Transverse colon (tissue), 4 donors: ENCODE measurements around the gene PPM1H. TPM values are rescaled to one million over a fixed set of nuclear protein-coding genes. Genes with fewer than 3 reads are reported as not detected.

Source experiments
- DNase-seq: peaks from one replicate; pipeline ENCODE4 v3.0.0-alpha.2; 2019
- H3K27ac ChIP-seq, 4 donors: fragments of 200-600 bp; sonication (generic); 2 replicates each; pipeline ENCODE4 v1.5.1; 2016 to 2018; ENCODE audit warnings: inconsistent platforms in 4 of 4
- H3K27me3 ChIP-seq: fragments of 200-600 bp; sonication (generic); 2 replicates; pipeline ENCODE4 v1.5.1; 2017; ENCODE audit warnings: inconsistent platforms
- H3K36me3 ChIP-seq, 4 donors: fragments of 200-600 bp; sonication (generic); 2 replicates each; pipeline ENCODE4 v1.5.1; 2017 to 2019; ENCODE audit warnings: inconsistent platforms in 4 of 4
- H3K4me1 ChIP-seq, 4 donors: fragments of 200-600 bp; sonication (generic); 2 replicates each; pipeline ENCODE4 v1.5.1; 2017 to 2020; ENCODE audit warnings: inconsistent platforms in 4 of 4
- H3K4me3 ChIP-seq, 4 donors: fragments of 200-600 bp; sonication (generic); 1 replicate in 1 of 4; 2 replicates in 3 of 4; pipeline versions ENCODE4 v1.5.1 to v1.6.1; 2017 to 2019; ENCODE audit warnings: inconsistent platforms in 4 of 4
- H3K9me3 ChIP-seq, 2 donors: fragments of 200-600 bp; sonication (generic); 2 replicates each; pipeline ENCODE4 v1.5.1; 2017 to 2019; ENCODE audit warnings: inconsistent platforms in 2 of 2
- EP300 ChIP-seq: sonication (generic); formaldehyde crosslinking; IDR thresholded peaks from one replicate; pipeline ENCODE4 v1.6.1; 2017; ENCODE audit warnings: antibody characterized with exemption, low read depth
- POLR2A ChIP-seq: fragments of 450-650 bp; IDR thresholded peaks from one replicate; pipeline ENCODE4 v1.6.1; 2016; ENCODE audit warnings: antibody characterized with exemption, mild to moderate bottlenecking, moderate library complexity
- POLR2AphosphoS5 ChIP-seq, 3 donors: sonication (generic); formaldehyde crosslinking; IDR thresholded peaks; one replicate each; pipeline ENCODE4 v1.6.1; 2016; ENCODE audit warnings: antibody characterized with exemption in 3 of 3
- WGBS, 2 donors: methylation state at CpG; one replicate each; pipeline ENCODE4 v1.1.5; 2018; ENCODE audit warnings: low coverage in 1 of 2; 5-methylcytosine and 5-hydroxymethylcytosine counted together
- in situ Hi-C, 4 donors: fragments of 200-750 bp; cut with MboI; loops; one replicate each; pipeline versions ENCODE4 v1.15.0 to v1.15.1; 2017; ENCODE audit warnings: low sequenced_read_pairs in 3 of 4, low pct_ligation_motif_present in 1 of 4, low pct_unique_long_range_greater_than_20kb in 1 of 4
- intact Hi-C: fragments of 100-400 bp; cut with DNase I; formaldehyde crosslinking; loops from one replicate; pipeline ENCODE4 v1.15.1; 2023; ENCODE audit warnings: low total_unique reads
- total RNA-seq, 4 donors: library from RNA; depleted of rRNA; stranded (reverse); fragments of >200 nt; gene quantifications; one replicate each; pipeline ENCODE4 v1.1.0, GENCODE V29; 2016
- TF ChIP-seq, protein P1 (sequence below), 5 experiments: fragments of 200-600 bp in 3 of 5; fragments of 450-650 bp in 2 of 5; sonication (generic) in 3 of 5; IDR thresholded peaks; 1 replicate in 2 of 5; 2 replicates in 3 of 5; pipeline ENCODE4 v1.5.1; 2016 to 2017; ENCODE audit warnings: antibody characterized with exemption in 5 of 5, inconsistent platforms in 3 of 5, mild to moderate bottlenecking in 2 of 5, moderate library complexity in 1 of 5

PPM1H gene
- total RNA-seq, 4 donors from 2014 or later = 0.37 to 3.2 (median 2.8) TPM

DNA sequence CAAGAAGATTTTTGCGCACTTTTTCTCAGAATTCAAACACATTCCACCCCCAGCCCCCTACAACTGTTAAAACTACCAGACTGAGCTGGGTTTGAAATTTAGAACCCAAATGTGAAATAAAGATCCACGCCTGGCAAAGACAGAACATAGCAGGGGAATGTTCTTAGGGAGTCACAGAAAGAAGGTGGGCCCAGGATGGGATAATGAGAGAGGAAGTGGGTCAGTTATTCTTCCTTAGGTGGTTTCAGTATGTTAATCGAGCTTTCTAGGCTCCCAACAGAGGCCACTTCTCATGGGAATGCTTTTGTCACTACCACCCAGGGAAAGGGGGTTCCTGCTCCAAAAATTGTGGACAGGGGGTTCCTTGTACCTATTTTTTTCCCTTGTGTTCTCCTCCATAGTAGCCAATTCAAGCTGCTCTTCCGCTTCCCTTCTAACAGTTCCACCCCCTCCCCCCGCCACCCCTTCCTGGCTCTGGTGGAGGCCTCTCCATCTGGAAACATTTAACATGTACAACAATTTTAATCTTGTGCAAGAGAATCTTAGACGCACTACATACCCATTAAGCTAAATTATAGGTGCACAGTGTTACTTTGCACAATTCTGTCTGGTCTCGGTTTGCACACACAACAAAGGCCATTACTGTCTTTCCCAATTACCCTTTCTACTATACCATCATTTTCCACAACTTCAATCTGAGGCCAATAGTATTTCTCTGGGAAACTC lies 250.2 kb downstream of the PPM1H start:
- Histone ChIP-seq H3K4me3 (no peak overlapping the region), H3K9me3 (no peaks in the 10 kb centered on the region), H3K36me3 (no peaks in the 10 kb centered on the region), H3K4me1 (peaks cover 0 to 6% (median 0%) of the 10 kb centered on the region in 4 donors), H3K27me3 (no peaks in the 10 kb centered on the region), H3K27ac (peak overlapping the region; percentile 55 to 69 (median 62))
- whole genome bisulfite sequencing, 2 donors = 84 to 97% methylated on average over 3 to 7 of the region's 7 CpGs
- DNase-seq = peak; percentile 27
- in situ Hi-C loops = no loop called here
- intact Hi-C loops = no loop called here
- TF ChIP-seq POLR2AphosphoS5 (IDR thresholded peaks at IDR 0.05) (no peak), POLR2A (no peak), EP300 (no peak)
- TF ChIP-seq, protein P1, sequence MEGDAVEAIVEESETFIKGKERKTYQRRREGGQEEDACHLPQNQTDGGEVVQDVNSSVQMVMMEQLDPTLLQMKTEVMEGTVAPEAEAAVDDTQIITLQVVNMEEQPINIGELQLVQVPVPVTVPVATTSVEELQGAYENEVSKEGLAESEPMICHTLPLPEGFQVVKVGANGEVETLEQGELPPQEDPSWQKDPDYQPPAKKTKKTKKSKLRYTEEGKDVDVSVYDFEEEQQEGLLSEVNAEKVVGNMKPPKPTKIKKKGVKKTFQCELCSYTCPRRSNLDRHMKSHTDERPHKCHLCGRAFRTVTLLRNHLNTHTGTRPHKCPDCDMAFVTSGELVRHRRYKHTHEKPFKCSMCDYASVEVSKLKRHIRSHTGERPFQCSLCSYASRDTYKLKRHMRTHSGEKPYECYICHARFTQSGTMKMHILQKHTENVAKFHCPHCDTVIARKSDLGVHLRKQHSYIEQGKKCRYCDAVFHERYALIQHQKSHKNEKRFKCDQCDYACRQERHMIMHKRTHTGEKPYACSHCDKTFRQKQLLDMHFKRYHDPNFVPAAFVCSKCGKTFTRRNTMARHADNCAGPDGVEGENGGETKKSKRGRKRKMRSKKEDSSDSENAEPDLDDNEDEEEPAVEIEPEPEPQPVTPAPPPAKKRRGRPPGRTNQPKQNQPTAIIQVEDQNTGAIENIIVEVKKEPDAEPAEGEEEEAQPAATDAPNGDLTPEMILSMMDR (IDR thresholded peaks at IDR 0.05) = no peak

DNA sequence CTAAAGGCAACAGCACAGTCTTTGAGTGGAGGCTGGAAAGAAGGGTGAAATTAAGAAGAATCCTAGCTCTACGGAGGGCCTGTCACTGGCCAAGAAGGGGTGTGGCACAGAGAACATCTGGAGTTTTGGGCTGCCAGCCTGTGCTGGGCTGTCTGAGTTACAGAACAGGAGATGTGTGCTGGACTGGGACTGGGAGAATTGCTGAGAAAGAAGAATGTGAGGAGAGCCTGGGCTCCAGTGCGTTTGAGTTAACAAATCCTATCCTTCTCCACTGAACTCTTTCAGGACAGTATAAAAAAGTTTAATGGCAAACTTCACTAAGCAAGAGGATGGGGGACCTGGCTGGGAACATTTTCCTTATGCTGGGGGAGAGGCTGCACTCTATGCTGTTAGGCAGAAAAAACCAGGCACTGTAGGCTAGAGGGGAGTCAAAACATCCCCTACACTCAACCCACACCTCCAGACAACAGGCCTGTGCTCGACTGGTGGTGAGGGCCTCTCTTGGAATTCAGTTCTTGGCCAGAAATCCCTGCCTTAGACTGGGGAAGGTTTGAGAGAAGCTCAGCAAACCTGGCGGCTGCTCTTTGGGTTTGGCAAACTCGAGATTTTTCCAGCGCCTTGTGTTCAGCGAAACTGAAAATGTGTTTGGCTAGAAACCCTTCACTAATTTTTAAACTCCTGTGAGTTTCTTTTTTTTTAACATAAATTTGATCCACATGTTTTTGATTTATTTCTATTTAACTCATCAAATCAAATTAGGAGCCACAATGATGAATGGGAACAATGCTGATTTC lies 251.0 kb downstream of the PPM1H start:
- TF ChIP-seq POLR2AphosphoS5 (IDR thresholded peaks at IDR 0.05) (no peak), POLR2A (no peak), EP300 (no peak)
- TF ChIP-seq, protein P1 (IDR thresholded peaks at IDR 0.05) = no peak
- Histone ChIP-seq H3K27me3 (no peaks in the 10 kb centered on the region), H3K9me3 (no peaks in the 10 kb centered on the region), H3K36me3 (no peaks in the 10 kb centered on the region), H3K27ac (peak overlapping the region; percentile 55 to 69 (median 62)), H3K4me3 (no peak overlapping the region), H3K4me1 (peaks cover 0 to 6% (median 0%) of the 10 kb centered on the region in 4 donors)
- in situ Hi-C loops = no loop called here
- intact Hi-C loops = no loop called here
- 65 to 69% methylated on average over 4 to 7 of the region's 7 CpGs for WGBS, 2 donors
- DNase-seq = peak; percentile 17

DNA sequence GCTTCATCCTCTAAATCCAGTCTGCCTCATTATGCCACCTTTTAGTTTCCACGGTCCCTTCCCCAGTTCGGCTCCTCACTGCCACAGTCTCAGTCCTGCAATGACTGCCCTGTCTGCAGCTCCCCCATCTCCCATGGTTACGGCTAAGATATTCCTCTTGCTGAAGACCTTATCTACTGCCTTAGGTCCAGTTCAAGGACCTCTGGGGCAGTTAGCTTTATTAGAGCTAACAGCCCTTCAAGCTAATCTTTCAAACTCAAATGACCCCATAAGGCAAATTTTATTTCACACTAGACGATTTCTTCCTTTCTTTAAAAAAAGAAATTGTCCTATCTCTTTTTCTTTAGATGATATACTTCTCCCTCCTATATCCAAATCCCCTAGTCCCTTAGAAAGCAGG lies 253.6 kb downstream of the PPM1H start:
- 87 to 88% methylated on average over 4 of the region's 4 CpGs for WGBS, 2 donors
- Histone ChIP-seq H3K27ac (no peak overlapping the region), H3K4me1 (peaks cover 0 to 6% (median 0%) of the 10 kb centered on the region in 4 donors), H3K27me3 (no peaks in the 10 kb centered on the region), H3K4me3 (no peak overlapping the region), H3K9me3 (no peaks in the 10 kb centered on the region), H3K36me3 (no peaks in the 10 kb centered on the region)
- intact Hi-C loops = no loop called here
- no peak for DNase-seq
- in situ Hi-C loops = no loop called here
- TF ChIP-seq POLR2AphosphoS5 (IDR thresholded peaks at IDR 0.05) = no peak
- no peak for TF ChIP-seq EP300
- TF ChIP-seq POLR2A = no peak
- TF ChIP-seq, protein P1 (IDR thresholded peaks at IDR 0.05) = no peak

DNA sequence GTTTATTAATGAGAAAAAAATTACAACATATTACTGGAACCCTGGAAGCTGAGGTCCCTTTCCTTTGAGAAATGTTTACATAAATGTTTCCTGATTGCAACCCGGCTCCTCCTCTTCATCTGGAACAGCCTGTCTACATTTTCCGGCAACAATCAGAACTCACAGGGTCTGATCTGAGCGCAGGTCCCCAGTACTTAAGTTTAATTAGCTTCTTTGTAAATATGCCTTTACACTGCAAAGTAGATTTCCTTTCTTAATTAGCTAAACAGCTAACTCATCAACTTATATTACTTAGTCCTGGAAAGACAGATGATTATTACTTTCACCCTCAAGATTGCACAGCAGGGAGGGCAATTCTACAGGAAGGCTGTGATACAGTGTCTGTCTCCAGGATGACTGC lies 255.3 kb downstream of the PPM1H start:
- no peaks in the 10 kb centered on the region for H3K9me3 ChIP-seq
- H3K27me3 ChIP-seq = no peaks in the 10 kb centered on the region
- WGBS, 2 donors = 53 to 77% methylated on average over 3 of the region's 3 CpGs
- DNase-seq = no peak
- no peak for TF ChIP-seq POLR2A
- no peak for TF ChIP-seq POLR2AphosphoS5 (IDR thresholded peaks at IDR 0.05)
- no peak for TF ChIP-seq EP300
- TF ChIP-seq, protein P1 (IDR thresholded peaks at IDR 0.05) = no peak
- no peaks in the 10 kb centered on the region for H3K36me3 ChIP-seq
- H3K4me3 ChIP-seq = no peak overlapping the region
- intact Hi-C loops (no loop called here), in situ Hi-C loops (no loop called here)
- peaks cover 0 to 2% (median 0%) of the 10 kb centered on the region in 4 donors for H3K4me1 ChIP-seq
- no peak overlapping the region for H3K27ac ChIP-seq
